Measurements from ENCODE around the gene MBOAT7.

Gene MBOAT7

DNA sequence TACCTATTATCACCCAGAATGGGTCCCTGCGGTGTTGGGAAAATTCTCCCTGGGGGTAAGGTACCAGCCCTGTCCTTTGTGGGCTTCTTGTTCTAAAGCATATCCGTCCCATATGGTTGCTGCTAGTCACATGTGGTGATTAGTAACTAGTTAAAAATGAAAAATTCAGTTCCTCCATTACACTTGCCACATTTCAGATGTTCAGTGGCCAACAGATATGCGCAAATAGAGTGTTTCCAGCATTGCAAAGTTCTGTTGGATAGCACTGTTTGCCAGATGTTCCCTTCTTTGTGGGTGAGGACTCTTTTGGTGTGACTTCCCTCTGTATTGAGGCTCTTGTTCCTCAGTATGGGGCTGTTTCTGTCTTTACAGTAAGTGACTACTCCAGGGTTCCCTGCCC, 48.0 kb downstream of the MBOAT7 start:
- no peak for DNase-seq (ENCODE audit: low read depth in 2 of 2)

GRCh38 chr19:54138489-54139256, 50.7 kb downstream of the MBOAT7 start:
- DNase-seq (ENCODE audit: low read depth in 2 of 2) = no peak

DNA sequence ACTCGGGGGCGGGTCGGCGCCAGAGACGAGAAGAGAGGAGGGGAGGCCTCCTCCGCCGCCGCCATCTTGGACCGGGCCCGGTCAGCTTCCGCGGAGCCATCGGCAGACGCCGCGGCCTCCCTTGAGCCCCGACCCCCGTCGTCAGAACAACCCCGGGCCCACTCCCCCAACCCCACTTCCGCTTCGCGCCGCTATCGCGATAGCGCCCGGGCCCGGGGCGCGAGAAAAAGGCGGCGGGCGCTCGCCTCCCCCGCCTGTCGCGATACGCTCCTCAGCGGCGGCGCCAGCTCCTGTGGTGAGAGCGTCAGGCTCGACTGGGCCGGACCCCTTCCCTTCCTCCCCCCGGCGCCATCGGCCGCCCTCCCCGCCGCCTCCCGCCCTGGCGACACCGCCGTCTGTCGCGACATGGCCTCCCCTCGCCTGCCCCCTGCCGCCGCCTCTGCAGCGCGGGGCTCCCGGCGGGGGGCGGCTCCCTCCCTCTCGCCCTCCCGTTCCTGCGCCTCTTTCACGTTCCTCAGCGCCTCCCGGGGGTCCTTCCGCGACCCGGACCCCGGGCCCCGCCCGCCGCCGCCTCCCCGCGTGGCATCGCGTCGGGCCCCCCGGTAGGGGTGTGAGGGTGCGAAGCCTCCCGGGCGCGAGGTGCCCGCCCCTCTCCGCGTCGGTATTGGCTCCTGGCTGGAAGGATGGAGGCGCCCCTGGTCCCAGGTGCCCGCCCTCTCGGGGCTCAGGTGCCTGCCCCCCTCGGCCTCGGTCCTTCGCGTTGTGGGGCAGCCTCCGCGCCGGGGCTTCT, 51.5 kb downstream of the MBOAT7 start, which contains the start of gene CNOT3:
Gene CNOT3, plus strand, starts transcription at position 64 of the 790 bp plus-strand sequence. CDS start 5,217 bp downstream, outside the sequence.
- DNase-seq (ENCODE audit: low read depth in 2 of 2) = no peak

- peak; percentile 95 to 96 for DNase-seq (ENCODE audit: low read depth in 2 of 2)
Measured at GRCh38 chr19:54136864-54137698, 52.3 kb downstream of the MBOAT7 start.

- DNase-seq (ENCODE audit: low read depth in 2 of 2) = no peak
Measured at GRCh38 chr19:54136086-54136863, 53.1 kb downstream of the MBOAT7 start.

DNA sequence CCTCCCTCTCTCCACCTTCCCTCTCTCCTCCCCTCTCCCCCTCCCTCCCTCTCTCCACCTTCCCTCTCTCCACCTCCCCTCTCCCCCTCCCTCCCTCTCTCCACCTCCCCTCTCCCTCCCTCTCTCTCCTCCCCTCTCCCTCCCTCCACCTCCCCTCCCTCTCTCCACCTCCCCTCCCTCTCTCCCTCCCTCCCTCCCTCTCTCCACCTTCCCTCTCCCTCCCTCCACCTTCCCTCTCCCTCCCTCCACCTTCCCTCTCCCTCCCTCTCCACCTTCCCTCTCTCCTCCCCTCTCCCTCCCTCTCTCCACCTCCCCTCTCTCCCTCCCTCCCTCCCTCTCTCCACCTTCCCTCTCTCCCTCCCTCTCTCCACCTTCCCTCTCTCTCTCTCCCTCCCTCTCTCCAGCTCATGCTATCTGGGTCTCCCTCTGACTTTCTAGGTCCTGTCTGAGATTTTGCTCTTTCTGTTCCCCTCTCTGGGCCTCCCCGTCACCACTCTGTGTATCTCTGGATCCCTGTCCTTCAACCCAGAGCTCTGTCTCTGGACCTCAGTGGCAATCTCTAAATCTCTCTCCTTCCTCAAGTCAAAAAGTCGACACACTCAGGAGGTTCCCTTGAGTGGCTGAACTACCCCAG, 55.3 kb downstream of the MBOAT7 start:
- no peak for DNase-seq (ENCODE audit: low read depth in 2 of 2)

DNA sequence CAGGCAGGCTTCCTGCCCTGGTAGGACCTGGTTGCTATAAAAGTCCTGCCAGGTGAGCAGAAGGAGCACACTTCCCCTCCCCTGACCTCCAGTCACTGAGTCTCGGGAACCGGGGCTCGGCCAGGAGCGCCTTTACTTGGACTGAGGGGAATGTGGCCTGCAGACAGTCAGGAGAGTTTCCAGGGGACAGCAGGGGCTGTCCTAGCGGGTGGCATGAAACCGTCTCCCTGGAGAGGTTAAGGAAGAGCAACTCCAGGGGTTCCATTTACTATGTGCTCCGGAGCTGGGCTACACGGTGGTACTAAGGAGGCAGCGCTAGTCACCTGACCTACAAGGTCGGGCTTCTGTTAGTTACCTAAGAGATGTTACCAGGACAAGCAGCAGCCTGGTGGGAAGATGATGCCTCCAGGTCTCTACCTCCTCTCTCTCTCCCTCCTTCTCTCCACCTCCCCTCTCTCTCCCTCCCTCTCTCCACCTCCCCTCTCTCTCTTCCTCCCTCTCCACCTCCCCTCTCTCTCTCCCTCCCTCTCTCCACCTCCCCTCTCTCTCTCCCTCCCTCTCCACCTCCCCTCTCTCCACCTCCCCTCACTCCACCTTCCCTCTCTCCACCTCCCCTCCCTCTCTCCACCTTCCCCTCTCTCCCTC, 55.9 kb downstream of the MBOAT7 start:
- DNase-seq (ENCODE audit: low read depth in 2 of 2) = no peak

- DNase-seq (ENCODE audit: low read depth in 2 of 2) = no peak
Measured at GRCh38 chr19:54129617-54129996, 59.8 kb downstream of the MBOAT7 start.

GRCh38 chr19:54128796-54129616, 60.4 kb downstream of the MBOAT7 start:
- no peak for DNase-seq (ENCODE audit: low read depth in 2 of 2)

GRCh38 chr19:54128441-54128725, 61.0 kb downstream of the MBOAT7 start:
- no peak for DNase-seq (ENCODE audit: low read depth in 2 of 2)

- DNase-seq (ENCODE audit: low read depth in 2 of 2) = no peak
Measured at GRCh38 chr19:54127688-54128440, 61.5 kb downstream of the MBOAT7 start.

- no peak for DNase-seq (ENCODE audit: low read depth in 2 of 2)
Measured at GRCh38 chr19:54125713-54126112, 63.7 kb downstream of the MBOAT7 start.

- no peak for DNase-seq (ENCODE audit: low read depth in 2 of 2)
Measured at GRCh38 chr19:54124393-54124792, 65.0 kb downstream of the MBOAT7 start.

GRCh38 chr19:54123682-54124081, 65.7 kb downstream of the MBOAT7 start:
- DNase-seq (ENCODE audit: low read depth in 2 of 2) = no peak

Measured in stimulated activated CD8-positive, alpha-beta memory T cell treated with anti-CD3 and anti-CD28 coated beads, Interleukin-7, amount 100 ng/mL, for 1 hour (primary cell).